ENCODE results near the gene ALG10. TPM values are rescaled to one million over a fixed set of nuclear protein-coding genes. Genes with fewer than 3 reads are reported as not detected.
"Not testable (repeated sequence)": the region's sequence is repeated elsewhere in the genome, so short reads cannot be mapped to it uniquely, and the experiment has no call there.

The ALG10 gene, protein sequence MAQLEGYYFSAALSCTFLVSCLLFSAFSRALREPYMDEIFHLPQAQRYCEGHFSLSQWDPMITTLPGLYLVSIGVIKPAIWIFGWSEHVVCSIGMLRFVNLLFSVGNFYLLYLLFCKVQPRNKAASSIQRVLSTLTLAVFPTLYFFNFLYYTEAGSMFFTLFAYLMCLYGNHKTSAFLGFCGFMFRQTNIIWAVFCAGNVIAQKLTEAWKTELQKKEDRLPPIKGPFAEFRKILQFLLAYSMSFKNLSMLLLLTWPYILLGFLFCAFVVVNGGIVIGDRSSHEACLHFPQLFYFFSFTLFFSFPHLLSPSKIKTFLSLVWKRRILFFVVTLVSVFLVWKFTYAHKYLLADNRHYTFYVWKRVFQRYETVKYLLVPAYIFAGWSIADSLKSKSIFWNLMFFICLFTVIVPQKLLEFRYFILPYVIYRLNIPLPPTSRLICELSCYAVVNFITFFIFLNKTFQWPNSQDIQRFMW
- 12.4 and 17.3 TPM in 2 replicates for total RNA-seq (ENCODE audit: low replicate concordance)
- long read RNA-seq, transcript ALG10-201 (3 exons, 3,128 nt): major isoform, 31 of 35 reads
- long read RNA-seq, partial matches to known transcripts: 0 of 35 reads
- long read RNA-seq, other reads (novel, unspliced or antisense): 2 of 35 reads

DNA sequence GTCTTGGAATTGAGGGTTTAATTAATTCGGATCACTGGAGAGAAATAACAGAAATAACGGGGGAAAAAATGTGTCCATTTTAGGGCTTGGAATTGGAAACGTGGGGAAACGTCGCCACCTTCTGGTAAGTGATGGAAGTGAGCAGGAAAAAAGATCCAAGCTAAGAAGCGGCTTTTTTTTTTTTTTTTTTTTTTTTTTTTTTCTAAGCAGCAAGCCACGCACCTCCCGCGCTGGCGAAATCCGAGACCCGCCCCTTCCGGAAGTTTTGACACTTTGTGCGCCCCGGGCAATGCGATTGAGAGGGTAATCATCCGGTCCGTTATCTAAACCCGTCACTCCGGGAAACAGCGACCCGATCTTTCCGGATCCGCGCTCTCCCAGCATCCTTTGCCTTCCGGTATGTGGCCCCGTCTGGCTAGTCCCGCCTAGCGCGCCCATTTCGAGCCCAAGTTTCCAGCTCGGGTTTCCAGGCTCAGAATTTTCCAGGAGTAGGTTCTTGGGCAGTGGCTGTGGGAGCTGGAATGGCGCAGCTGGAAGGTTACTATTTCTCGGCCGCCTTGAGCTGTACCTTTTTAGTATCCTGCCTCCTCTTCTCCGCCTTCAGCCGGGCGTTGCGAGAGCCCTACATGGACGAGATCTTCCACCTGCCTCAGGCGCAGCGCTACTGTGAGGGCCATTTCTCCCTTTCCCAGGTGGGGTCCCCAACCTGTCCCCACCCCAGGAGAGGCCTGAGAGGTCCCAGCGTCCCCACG, at the start of gene ALG10:
Gene ALG10 (plus strand): TSS at position 418 of the 752 bp plus-strand sequence. CDS start 104 bp downstream, at position 522.
- Mint-ChIP-seq H3K27me3 (peaks cover 3% of the 10 kb centered on the region), H3K4me3 (peak within 1 kb of the TSS; percentile 95), H3K4me1 (ENCODE audit: unreplicated experiment) (no peaks in the 10 kb centered on the region), H3K27ac (peak within 1 kb of the TSS; percentile 93), H3K36me3 (peaks cover 8% of the 10 kb centered on the region), H3K9me3 (no peaks in the 10 kb centered on the region)
- DNase-seq (ENCODE audit: extremely low spot score, unreplicated experiment): peak; percentile 95
- TF ChIP-seq, protein P1, sequence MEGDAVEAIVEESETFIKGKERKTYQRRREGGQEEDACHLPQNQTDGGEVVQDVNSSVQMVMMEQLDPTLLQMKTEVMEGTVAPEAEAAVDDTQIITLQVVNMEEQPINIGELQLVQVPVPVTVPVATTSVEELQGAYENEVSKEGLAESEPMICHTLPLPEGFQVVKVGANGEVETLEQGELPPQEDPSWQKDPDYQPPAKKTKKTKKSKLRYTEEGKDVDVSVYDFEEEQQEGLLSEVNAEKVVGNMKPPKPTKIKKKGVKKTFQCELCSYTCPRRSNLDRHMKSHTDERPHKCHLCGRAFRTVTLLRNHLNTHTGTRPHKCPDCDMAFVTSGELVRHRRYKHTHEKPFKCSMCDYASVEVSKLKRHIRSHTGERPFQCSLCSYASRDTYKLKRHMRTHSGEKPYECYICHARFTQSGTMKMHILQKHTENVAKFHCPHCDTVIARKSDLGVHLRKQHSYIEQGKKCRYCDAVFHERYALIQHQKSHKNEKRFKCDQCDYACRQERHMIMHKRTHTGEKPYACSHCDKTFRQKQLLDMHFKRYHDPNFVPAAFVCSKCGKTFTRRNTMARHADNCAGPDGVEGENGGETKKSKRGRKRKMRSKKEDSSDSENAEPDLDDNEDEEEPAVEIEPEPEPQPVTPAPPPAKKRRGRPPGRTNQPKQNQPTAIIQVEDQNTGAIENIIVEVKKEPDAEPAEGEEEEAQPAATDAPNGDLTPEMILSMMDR (conservative IDR thresholded peaks at IDR 0.05): peak; percentile 81

DNA sequence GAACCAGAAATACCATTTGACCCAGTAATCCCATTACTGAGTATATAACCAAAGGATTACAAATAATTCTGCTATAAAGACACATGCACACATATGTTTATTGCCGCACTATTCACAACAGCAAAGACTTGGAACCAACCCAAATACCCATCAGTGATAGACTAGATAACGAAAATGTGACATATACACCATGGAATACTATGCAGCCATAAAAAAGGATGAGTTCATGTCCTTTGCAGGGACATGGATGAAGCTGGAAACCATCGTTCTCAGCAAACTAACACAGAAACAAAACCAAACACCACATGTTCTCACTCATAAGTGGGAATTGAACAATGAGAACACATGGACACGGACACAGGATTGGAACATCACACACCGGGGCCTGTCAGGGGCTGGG, 49.4 kb upstream of the ALG10 start:
- not testable (repeated sequence) for H3K36me3 Mint-ChIP-seq; H3K9me3 Mint-ChIP-seq; H3K4me3 Mint-ChIP-seq; DNase-seq (ENCODE audit: extremely low spot score, unreplicated experiment); H3K4me1 Mint-ChIP-seq (ENCODE audit: unreplicated experiment); H3K27me3 Mint-ChIP-seq; H3K27ac Mint-ChIP-seq

DNA sequence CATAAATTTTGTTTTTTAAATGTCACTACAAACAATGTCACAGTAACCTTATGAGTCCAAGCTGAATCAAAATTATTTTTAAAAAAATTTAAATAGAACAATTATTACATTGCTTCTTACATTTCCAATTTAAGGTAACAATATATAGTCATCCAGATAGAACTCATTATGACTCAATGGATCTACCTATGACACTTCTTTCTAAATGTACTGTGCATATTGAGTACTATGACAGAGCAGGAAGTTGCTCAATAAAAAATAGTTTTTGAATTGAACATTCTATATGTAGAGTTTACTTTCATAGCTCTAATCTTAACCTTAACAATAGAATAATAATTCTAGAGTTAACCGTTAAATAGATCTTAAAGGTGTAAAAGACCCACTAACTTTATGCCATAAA, 44.4 kb upstream of the ALG10 start:
- H3K36me3 Mint-ChIP-seq: no peaks in the 10 kb centered on the region

DNA sequence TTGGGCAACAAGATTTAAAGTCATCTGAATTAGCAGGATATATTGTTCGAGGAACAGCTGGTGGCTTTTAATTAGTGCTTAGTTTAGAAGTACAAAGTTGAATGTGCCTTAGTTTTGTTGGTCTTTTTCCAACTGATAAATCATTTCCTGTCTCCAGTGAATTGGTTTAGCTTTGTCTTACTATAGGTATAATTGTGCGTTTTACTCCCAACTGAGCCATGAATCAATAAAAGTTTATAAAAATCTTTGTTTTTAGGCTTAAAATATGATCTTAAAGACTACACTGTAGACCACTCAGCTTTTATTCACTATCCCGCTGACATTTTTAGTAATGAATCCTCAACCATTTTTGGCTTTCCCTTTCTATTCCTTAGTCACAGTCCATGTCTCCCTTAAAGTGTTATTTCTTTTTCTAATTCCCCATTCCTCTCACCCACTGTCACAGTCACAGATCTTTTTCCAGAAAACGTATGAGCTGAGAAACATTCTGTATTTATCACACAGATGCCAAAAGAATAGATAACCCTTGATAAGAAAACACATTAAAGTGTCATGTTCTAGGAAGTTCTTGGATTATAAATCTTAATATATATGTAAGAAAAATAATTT, 34.0 kb upstream of the ALG10 start:
- Mint-ChIP-seq H3K4me3 (no peak overlapping the region), H3K4me1 (ENCODE audit: unreplicated experiment) (no peaks in the 10 kb centered on the region), H3K36me3 (no peaks in the 10 kb centered on the region), H3K27ac (no peak overlapping the region), H3K9me3 (no peaks in the 10 kb centered on the region), H3K27me3 (peaks cover 21% of the 10 kb centered on the region)
- DNase-seq (ENCODE audit: extremely low spot score, unreplicated experiment): no peak
- TF ChIP-seq, protein P1 (conservative IDR thresholded peaks at IDR 0.05): no peak

More for the DNA sequence above, 44.4 kb upstream of the ALG10 start:
- Mint-ChIP-seq H3K4me1 (ENCODE audit: unreplicated experiment) (no peaks in the 10 kb centered on the region), H3K27me3 (no peaks in the 10 kb centered on the region), H3K9me3 (no peaks in the 10 kb centered on the region), H3K27ac (no peak overlapping the region), H3K4me3 (no peak overlapping the region)
- DNase-seq (ENCODE audit: extremely low spot score, unreplicated experiment): no peak
- TF ChIP-seq, protein P1 (conservative IDR thresholded peaks at IDR 0.05): no peak

DNA sequence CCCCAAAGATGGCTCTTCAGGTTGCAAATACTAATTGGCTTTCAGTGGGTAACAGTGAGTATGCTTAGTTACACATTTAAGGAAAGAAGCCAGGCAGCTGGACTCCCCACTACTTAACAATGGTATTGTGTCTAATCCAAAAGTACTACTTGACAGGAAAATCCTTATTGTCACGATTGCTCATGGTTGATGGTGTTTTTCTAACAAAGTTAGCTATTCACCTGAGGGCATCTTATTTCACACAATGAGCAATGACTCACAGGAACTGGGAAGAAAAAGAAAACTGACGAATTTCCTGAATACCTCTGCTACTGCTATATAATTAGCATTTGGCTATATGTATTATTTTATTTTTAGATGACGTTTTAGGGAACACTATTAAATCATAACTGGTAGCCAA, 33.4 kb upstream of the ALG10 start:
- TF ChIP-seq, protein P1 (conservative IDR thresholded peaks at IDR 0.05): no peak
- Mint-ChIP-seq H3K4me3 (no peak overlapping the region), H3K27ac (no peak overlapping the region), H3K4me1 (ENCODE audit: unreplicated experiment) (no peaks in the 10 kb centered on the region), H3K27me3 (peaks cover 22% of the 10 kb centered on the region), H3K9me3 (no peaks in the 10 kb centered on the region), H3K36me3 (no peaks in the 10 kb centered on the region)
- no peak for DNase-seq (ENCODE audit: extremely low spot score, unreplicated experiment)

Data from type B pancreatic cell (in vitro differentiated cells).